Loucy (cell line): Measurements from ENCODE around the gene POC1A.

Source experiments
- H2AFZ ChIP-seq: fragments of 200-600 bp; sonication (generic); 2 replicates; pipeline ENCODE4 v1.6.0; 2016; ENCODE audit warnings: antibody characterized with exemption, mild to moderate bottlenecking, low read length, moderate library complexity
- H3F3A ChIP-seq: fragments of 200-600 bp; 2 replicates; pipeline ENCODE4 v1.6.0; 2016; ENCODE audit warnings: antibody characterized with exemption, low read depth, mild to moderate bottlenecking
- H3K27me3 ChIP-seq: fragments of 200-600 bp; sonication (generic); 2 replicates; pipeline ENCODE4 v1.6.1; 2014; ENCODE audit warnings: low read length, mild to moderate bottlenecking; ENCODE audit not compliant: insufficient read depth, poor library complexity, severe bottlenecking
- H3K36me3 ChIP-seq: fragments of 200-600 bp; sonication (generic); 2 replicates; pipeline ENCODE4 v1.6.1; 2016; ENCODE audit warnings: low read length; ENCODE audit not compliant: insufficient read depth
- H3K4me1 ChIP-seq: fragments of 200-600 bp; sonication (generic); 2 replicates; pipeline ENCODE4 v1.5.1; 2014; ENCODE audit warnings: low read length, mild to moderate bottlenecking; ENCODE audit not compliant: insufficient read depth, poor library complexity, severe bottlenecking
- H3K4me2 ChIP-seq: fragments of 200-600 bp; sonication (generic); 2 replicates; pipeline ENCODE4 v1.6.0; 2014; ENCODE audit warnings: antibody characterized with exemption, low read length, low read depth, mild to moderate bottlenecking; ENCODE audit not compliant: poor library complexity, severe bottlenecking
- H3K4me3 ChIP-seq: fragments of 200-600 bp; sonication (generic); 2 replicates; pipeline ENCODE4 v1.5.1; 2014; ENCODE audit warnings: low read length, mild to moderate bottlenecking, mixed read lengths; ENCODE audit not compliant: poor library complexity, severe bottlenecking
- H3K79me2 ChIP-seq: fragments of 200-600 bp; sonication (generic); 2 replicates; pipeline ENCODE4 v1.6.1; 2014; ENCODE audit warnings: low read length; ENCODE audit not compliant: insufficient read depth
- H3K9ac ChIP-seq: fragments of 200-600 bp; sonication (generic); 2 replicates; pipeline ENCODE4 v1.6.0; 2014; ENCODE audit warnings: mild to moderate bottlenecking, low read depth, low read length, moderate library complexity; ENCODE audit not compliant: poor library complexity, severe bottlenecking
- H3K9me2 ChIP-seq: fragments of 200-600 bp; sonication (generic); replicated peaks from 2 replicates; pipeline ENCODE4 v1.6.1; 2016; ENCODE audit warnings: low read depth, low read length, mixed read lengths
- H3K9me3 ChIP-seq: fragments of 200-600 bp; sonication (generic); 2 replicates; pipeline ENCODE4 v1.6.1; 2014; ENCODE audit warnings: mild to moderate bottlenecking, antibody characterized with exemption, low read length, low read depth; ENCODE audit not compliant: insufficient read depth
- H4K20me1 ChIP-seq: fragments of 200-600 bp; sonication (generic); 2 replicates; pipeline ENCODE4 v1.6.0; 2014; ENCODE audit warnings: antibody characterized with exemption, low read length, mild to moderate bottlenecking; ENCODE audit not compliant: insufficient read depth, poor library complexity, severe bottlenecking
- EZH2phosphoT487 ChIP-seq: fragments of 200-600 bp; IDR thresholded peaks from 2 replicates; pipeline ENCODE4 v1.6.1; 2018; ENCODE audit warnings: antibody characterized with exemption, mild to moderate bottlenecking, moderate library complexity, borderline replicate concordance
- TF ChIP-seq, protein P1 (sequence below): fragments of 200-600 bp; sonication (generic); conservative IDR thresholded peaks from 2 replicates; pipeline ENCODE4 v1.5.1; 2014; ENCODE audit warnings: mild to moderate bottlenecking, antibody characterized with exemption, low read length

The POC1A gene

DNA sequence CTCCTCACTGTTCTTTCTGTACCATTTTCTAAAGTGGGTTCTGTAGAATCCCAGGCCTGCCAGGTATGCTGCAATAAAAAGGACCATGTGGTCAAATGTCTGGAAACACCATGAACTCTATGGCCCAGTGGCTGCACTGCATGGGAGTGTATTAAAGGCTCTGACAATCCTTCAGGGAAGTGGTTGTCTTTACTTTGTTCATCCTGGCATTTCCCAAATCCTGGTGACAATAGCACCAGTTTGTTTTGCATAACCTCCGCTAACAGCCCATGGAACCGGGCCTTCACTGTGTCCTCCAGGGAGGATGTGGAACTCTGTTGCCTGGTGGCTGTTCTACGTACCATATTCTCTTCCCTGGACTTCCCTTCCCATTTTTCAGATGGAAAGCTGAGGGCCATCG is 86.7 kb downstream of the POC1A start:
- Histone ChIP-seq H3K36me3 (no peaks in the 10 kb centered on the region), H3F3A (no peaks in the 10 kb centered on the region), H3K9me2 (no peaks in the 10 kb centered on the region), H2AFZ (no peak overlapping the region), H3K4me2 (no peak overlapping the region), H3K9ac (no peak overlapping the region), H3K27me3 (no peaks in the 10 kb centered on the region), H3K4me1 (no peaks in the 10 kb centered on the region), H3K4me3 (no peak overlapping the region), H4K20me1 (no peaks in the 10 kb centered on the region), H3K9me3 (no peaks in the 10 kb centered on the region), H3K79me2 (no peaks in the 10 kb centered on the region)
- no peak for TF ChIP-seq EZH2phosphoT487
- TF ChIP-seq, protein P1, sequence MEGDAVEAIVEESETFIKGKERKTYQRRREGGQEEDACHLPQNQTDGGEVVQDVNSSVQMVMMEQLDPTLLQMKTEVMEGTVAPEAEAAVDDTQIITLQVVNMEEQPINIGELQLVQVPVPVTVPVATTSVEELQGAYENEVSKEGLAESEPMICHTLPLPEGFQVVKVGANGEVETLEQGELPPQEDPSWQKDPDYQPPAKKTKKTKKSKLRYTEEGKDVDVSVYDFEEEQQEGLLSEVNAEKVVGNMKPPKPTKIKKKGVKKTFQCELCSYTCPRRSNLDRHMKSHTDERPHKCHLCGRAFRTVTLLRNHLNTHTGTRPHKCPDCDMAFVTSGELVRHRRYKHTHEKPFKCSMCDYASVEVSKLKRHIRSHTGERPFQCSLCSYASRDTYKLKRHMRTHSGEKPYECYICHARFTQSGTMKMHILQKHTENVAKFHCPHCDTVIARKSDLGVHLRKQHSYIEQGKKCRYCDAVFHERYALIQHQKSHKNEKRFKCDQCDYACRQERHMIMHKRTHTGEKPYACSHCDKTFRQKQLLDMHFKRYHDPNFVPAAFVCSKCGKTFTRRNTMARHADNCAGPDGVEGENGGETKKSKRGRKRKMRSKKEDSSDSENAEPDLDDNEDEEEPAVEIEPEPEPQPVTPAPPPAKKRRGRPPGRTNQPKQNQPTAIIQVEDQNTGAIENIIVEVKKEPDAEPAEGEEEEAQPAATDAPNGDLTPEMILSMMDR, result no peak

DNA sequence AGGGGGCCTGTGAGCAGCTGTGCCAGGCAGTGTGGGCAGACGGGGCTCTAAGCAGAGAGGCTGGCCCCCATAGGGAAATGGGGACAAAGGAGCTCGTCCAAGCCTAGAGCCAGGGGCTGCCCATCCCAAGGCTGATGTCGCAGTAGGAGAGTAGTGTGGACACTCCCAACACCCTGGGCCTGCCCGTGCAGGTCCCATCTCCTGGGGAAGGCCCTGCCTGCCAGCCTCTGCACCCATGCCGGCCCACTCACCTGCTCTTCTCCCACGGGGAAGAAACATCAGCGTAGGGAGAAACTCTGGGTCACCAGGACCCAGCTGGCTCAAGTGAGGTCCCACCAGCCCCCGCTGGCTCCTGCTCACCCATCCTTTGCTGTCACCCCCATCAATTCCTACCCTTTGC is 87.2 kb downstream of the POC1A start:
- no peaks in the 10 kb centered on the region for H3K9me3 ChIP-seq
- H3K4me2 ChIP-seq, result no peak overlapping the region
- no peaks in the 10 kb centered on the region for H3K79me2 ChIP-seq
- no peak for TF ChIP-seq EZH2phosphoT487
- TF ChIP-seq, protein P1, result no peak
- no peak overlapping the region for H3K9ac ChIP-seq
- no peak overlapping the region for H3K4me3 ChIP-seq
- H3K36me3 ChIP-seq, result no peaks in the 10 kb centered on the region
- H3K4me1 ChIP-seq, result no peaks in the 10 kb centered on the region
- no peak overlapping the region for H2AFZ ChIP-seq
- H3K9me2 ChIP-seq, result no peaks in the 10 kb centered on the region
- H4K20me1 ChIP-seq, result no peaks in the 10 kb centered on the region
- no peaks in the 10 kb centered on the region for H3F3A ChIP-seq
- H3K27me3 ChIP-seq, result no peaks in the 10 kb centered on the region

DNA sequence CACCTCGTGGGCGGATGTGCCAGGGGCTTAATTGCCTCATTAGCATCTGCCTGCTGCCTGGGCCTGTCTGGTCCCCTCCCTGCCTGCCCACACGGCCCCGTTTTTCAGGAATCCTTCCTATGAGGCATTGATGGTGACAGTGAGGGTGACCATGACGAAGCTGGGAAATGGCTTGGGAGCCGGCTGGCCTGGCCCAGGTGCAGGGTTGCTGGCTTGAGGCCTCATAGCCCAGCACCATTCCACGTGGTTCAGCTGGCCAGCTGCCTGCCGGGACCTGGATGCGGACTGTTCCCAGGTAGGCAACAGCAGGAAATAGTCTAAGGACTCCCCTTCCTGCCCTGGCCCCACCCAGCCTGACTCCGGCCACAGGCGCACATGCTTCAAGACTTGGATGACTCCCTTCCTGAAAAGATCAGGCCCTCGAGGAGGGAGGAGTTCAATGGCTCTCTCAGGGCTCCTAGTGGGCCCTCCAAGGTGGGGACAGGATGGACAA is 88.9 kb downstream of the POC1A start:
- no peak for TF ChIP-seq EZH2phosphoT487
- TF ChIP-seq, protein P1, result no peak
- no peak overlapping the region for H3K9ac ChIP-seq
- no peak overlapping the region for H3K4me3 ChIP-seq
- H3K9me2 ChIP-seq, result no peaks in the 10 kb centered on the region
- H3F3A ChIP-seq, result no peaks in the 10 kb centered on the region
- no peak overlapping the region for H2AFZ ChIP-seq
- no peak overlapping the region for H3K4me2 ChIP-seq
- no peaks in the 10 kb centered on the region for H4K20me1 ChIP-seq
- H3K27me3 ChIP-seq, result no peaks in the 10 kb centered on the region
- H3K4me1 ChIP-seq, result no peaks in the 10 kb centered on the region
- no peaks in the 10 kb centered on the region for H3K9me3 ChIP-seq
- H3K36me3 ChIP-seq, result no peaks in the 10 kb centered on the region
- H3K79me2 ChIP-seq, result no peaks in the 10 kb centered on the region
